ENCODE data around the gene FBXO3. TPM values are rescaled to one million over a fixed set of nuclear protein-coding genes. Genes with fewer than 3 reads are reported as not detected.

Gene FBXO3
- total and polyA plus RNA-seq, 12 donors = 21.9 to 72.5 (median 55.7) TPM

DNA sequence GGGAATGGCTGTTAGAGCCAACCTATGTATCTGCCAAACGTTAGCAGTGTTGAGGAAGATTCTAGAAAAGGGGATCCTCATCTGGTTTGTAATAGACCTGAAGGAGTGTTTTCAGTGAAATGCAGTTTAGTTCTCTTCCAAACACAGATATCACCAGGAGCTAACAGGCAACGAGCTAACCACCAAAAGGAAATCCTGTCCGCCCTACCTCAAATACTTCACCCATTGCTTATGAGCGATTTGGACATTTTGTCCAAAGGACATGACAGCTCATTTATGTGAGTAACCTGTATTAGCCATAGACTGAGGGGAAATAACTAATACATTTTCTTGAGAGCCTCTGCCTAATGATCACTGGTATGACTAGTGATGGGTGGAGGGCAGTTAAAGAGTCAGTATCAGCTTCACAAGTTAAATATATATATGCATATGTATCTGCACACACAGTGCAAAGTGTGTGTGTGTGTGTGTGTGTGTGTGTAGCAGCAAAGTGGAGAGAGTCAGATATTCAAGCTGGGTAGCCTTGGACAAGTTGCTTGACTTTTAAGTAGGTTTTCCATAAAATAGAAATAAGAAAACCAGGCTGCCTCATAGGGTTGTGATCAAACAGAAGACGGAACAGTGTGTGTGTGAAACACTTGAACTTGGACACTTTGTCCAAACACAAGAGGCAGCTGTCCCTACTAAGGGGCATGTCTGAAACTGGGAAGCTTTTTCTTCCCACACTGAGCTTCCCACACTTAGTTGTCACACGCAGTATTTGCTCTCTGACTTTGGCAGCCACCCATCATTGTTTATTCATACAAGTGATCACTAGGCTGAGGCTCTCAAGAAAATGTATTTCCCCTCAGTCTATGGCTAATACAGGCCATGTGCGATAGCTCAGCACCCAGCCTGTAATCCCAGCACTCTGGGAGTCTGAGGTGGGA is 72.8 kb downstream of the FBXO3 start:
- intact Hi-C loops (cut with DNase I) = loop anchor here in 4 of 10 donors (2.0 to 5.0 kb wide), 3 partner anchors 35 to 444 kb away; partner anchors contain the start of genes CD59 (in 3 of the 4) and HIPK3 (in 1 of the 4)
- 24 to 32% methylated on average over 7 of the region's 7 CpGs for WGBS, 2 donors
- H3K4me1 ChIP-seq = peaks cover 14 to 84% (median 69%) of the 10 kb centered on the region in 9 donors

GRCh38 chr11:33700502-33701271 is 73.6 kb downstream of the FBXO3 start, which contains the start of gene C11orf91:
TSS of gene C11orf91 (minus strand) at chr11:33700826. CDS start at chr11:33700740, 86 bp downstream.
- H3K4me3 ChIP-seq = peak within 1 kb of the TSS in 9 of 10 donors; percentile 34 to 68 (median 56)
- peak; percentile 83 to 92 (median 90) for ATAC-seq
- DNase-seq = peak; percentile 97 to 98
- H3K9me3 ChIP-seq = no peaks in the 10 kb centered on the region
- peaks cover 14 to 84% (median 71%) of the 10 kb centered on the region in 9 donors for H3K4me1 ChIP-seq
- peaks cover 0 to 12% (median 0%) of the 10 kb centered on the region in 9 donors for H3K36me3 ChIP-seq
- TF ChIP-seq, protein P1, sequence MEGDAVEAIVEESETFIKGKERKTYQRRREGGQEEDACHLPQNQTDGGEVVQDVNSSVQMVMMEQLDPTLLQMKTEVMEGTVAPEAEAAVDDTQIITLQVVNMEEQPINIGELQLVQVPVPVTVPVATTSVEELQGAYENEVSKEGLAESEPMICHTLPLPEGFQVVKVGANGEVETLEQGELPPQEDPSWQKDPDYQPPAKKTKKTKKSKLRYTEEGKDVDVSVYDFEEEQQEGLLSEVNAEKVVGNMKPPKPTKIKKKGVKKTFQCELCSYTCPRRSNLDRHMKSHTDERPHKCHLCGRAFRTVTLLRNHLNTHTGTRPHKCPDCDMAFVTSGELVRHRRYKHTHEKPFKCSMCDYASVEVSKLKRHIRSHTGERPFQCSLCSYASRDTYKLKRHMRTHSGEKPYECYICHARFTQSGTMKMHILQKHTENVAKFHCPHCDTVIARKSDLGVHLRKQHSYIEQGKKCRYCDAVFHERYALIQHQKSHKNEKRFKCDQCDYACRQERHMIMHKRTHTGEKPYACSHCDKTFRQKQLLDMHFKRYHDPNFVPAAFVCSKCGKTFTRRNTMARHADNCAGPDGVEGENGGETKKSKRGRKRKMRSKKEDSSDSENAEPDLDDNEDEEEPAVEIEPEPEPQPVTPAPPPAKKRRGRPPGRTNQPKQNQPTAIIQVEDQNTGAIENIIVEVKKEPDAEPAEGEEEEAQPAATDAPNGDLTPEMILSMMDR (IDR thresholded peaks at IDR 0.05) = no peak
- WGBS, 2 donors = 0 to 1% methylated on average over 72 of the region's 72 CpGs
- H3K27me3 ChIP-seq = no peaks in the 10 kb centered on the region
- intact Hi-C loops (cut with DNase I) = loop anchor here in 4 of 10 donors (2.0 to 5.0 kb wide), 3 partner anchors 36 to 443 kb away; partner anchors contain the start of genes CD59 (in 3 of the 4) and HIPK3 (in 1 of the 4)
- H3K27ac ChIP-seq = peak within 1 kb of the TSS; percentile 80 to 92 (median 86)

More for the DNA sequence above, 72.8 kb downstream of the FBXO3 start:
- Histone ChIP-seq H3K27me3 (no peaks in the 10 kb centered on the region), H3K27ac (peak overlapping the region; percentile 73 to 92 (median 86)), H3K36me3 (peaks cover 0 to 21% (median 0%) of the 10 kb centered on the region in 9 donors), H3K9me3 (no peaks in the 10 kb centered on the region), H3K4me3 (peak overlapping the region in 9 of 10 donors; percentile 34 to 68 (median 56))
- TF ChIP-seq, protein P1 (IDR thresholded peaks at IDR 0.05) = no peak
- peak in 1 of 2 donors; percentile 78 for DNase-seq
- peak; percentile 2 to 56 (median 18) for ATAC-seq

DNA sequence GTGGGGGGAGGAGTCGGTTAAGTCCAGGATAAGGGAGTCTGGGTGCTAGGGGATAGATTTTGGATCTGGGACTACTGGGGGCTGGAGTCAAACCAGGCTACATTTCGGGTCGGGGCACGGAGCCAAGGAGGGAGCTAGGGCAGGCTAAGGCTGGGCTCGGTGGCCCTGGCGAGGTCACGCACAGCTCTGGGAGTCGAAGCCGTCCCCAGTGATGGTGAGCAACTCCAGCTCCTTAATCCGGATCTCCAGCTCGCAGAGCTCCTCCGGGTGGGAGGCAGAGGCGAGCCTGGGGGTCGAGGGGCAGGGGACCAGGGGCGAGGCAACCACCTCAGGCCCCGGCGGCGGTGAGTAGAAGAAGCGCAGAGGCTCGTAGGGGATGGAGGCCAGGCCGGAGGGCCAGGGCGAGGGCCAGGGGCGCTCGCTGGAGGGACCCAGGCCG is 74.2 kb downstream of the FBXO3 start:
- intact Hi-C loops (cut with DNase I) = loop anchor here in 4 of 10 donors (2.0 to 5.0 kb wide), 3 partner anchors 37 to 443 kb away; partner anchors contain the start of genes CD59 (in 3 of the 4) and HIPK3 (in 1 of the 4)
- peak overlapping the region; percentile 77 to 92 (median 86) for H3K27ac ChIP-seq
- TF ChIP-seq, protein P1 (IDR thresholded peaks at IDR 0.05) = no peak
- peak overlapping the region in 9 of 10 donors; percentile 34 to 68 (median 56) for H3K4me3 ChIP-seq
- H3K36me3 ChIP-seq = peaks cover 0 to 6% (median 0%) of the 10 kb centered on the region in 9 donors
- ATAC-seq = peak in 2 of 8 donors; percentile 0 to 1
- 18 to 22% methylated on average over 25 of the region's 25 CpGs for WGBS, 2 donors
- H3K9me3 ChIP-seq = no peaks in the 10 kb centered on the region
- DNase-seq = peak; percentile 41 to 59
- no peaks in the 10 kb centered on the region for H3K27me3 ChIP-seq
- peaks cover 17 to 84% (median 71%) of the 10 kb centered on the region in 9 donors for H3K4me1 ChIP-seq

All from heart right ventricle (tissue), 16 donors.